Activated CD8-positive, alpha-beta memory T cell treated with anti-CD3 and anti-CD28 coated beads, Interleukin-2, amount 50 U/mL, for 1 hour (primary cell): ENCODE results near the gene AHR.
"Not testable (repeated sequence)": the region's sequence is repeated elsewhere in the genome, so short reads cannot be mapped to it uniquely, and the experiment has no call there.

ENCODE experiments used
- DNase-seq: peaks from one replicate; pipeline ENCODE4 v3.0.0-alpha.2; 2020; ENCODE audit errors: extremely low read depth

The AHR gene

DNA sequence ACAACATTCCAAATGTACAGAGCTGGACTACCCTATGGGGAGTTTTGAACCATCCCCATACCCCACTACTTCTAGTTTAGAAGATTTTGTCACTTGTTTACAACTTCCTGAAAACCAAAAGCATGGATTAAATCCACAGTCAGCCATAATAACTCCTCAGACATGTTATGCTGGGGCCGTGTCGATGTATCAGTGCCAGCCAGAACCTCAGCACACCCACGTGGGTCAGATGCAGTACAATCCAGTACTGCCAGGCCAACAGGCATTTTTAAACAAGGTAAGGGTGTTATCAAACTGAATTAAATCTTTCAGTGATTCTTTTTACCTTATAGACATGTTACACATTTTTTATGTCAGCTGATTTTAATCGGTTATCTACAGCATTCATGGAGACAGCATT, 41.5 kb downstream of the AHR start:
- DNase-seq = no peak

DNA sequence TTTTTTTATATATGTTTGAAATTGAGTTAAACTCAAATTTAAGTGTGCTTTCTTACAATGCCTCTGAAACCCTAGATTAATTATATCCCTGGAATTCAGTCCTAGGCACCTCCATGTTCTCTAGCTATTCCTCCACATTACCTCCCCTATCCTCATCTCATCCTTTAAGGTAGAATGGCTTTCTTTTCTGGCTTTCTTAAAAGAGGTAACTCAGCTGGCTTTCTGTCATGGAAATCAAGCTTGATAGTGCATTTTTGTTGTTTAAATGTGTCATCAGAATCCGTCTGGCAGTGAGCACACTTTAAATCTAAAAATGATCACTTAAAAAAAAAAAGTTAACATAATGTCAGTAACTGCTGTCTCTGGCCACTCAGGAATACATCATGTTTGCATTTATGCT, 42.2 kb downstream of the AHR start:
- no peak for DNase-seq

DNA sequence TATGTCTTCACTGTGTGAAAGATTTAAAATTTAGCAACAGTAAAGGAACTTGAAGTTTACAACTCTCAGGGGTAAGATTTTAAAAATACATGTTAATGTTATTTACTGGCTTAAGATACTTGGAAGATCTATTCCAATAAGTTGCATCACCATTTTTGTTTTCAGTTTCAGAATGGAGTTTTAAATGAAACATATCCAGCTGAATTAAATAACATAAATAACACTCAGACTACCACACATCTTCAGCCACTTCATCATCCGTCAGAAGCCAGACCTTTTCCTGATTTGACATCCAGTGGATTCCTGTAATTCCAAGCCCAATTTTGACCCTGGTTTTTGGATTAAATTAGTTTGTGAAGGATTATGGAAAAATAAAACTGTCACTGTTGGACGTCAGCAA, 44.3 kb downstream of the AHR start:
- DNase-seq = no peak

DNA sequence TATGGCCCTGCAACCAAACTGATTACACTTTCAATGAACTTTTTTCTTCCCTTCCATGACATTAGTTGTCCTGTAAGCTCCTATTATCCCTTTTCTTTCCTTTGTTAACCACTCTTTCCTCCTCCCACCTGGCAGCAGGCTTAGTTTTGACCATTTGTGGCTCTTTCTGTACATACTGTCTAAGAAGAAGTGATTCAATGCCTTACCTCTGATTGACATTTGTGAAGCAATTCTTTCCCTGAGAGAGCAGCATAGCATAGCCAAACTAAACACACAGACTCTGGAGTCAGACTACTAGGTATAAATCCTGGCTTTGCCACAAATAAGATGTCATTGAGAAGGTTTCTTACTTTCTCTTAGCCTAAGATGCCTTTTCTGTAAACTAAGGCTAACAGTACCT, 48.9 kb downstream of the AHR start:
- DNase-seq = no peak

DNA sequence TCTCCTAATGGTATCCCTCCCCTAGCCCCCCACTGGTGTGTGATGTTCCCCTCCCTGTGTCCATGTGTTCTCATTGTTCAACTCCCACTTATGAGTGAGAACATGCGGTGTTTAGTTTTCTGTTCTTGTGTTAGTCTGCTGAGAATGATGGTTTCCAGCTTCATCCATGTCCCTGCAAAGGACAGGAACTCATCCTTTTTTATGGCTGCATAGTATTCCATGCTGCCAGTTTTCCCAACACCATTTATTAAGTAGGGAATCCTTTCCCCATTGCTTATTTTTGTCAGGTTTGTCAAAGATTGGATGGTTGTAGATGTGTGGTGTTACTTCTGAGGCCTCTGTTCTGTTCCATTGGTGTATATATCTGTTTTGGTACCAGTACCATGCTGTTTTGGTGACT, 50.5 kb downstream of the AHR start:
- DNase-seq = not testable (repeated sequence)

DNA sequence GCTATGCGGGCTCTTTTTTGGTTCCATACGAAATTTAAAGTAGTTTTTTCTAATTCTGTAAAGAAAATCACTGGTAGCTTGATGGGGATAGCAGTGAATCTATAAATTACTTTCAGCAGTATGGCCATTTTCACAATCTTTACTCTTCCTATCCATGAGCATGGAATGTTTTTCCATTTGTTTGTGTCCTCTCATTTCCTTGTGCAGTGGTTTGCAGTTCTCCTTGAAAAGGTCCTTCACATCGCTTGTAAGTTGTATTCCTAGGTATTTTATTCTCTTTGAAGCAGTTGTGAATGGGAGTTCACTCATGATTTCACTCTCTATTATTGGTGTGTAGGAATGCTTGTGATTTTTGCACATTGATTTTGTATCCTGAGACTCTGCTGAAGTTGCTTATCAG, 51.9 kb downstream of the AHR start:
- DNase-seq = not testable (repeated sequence)

DNA sequence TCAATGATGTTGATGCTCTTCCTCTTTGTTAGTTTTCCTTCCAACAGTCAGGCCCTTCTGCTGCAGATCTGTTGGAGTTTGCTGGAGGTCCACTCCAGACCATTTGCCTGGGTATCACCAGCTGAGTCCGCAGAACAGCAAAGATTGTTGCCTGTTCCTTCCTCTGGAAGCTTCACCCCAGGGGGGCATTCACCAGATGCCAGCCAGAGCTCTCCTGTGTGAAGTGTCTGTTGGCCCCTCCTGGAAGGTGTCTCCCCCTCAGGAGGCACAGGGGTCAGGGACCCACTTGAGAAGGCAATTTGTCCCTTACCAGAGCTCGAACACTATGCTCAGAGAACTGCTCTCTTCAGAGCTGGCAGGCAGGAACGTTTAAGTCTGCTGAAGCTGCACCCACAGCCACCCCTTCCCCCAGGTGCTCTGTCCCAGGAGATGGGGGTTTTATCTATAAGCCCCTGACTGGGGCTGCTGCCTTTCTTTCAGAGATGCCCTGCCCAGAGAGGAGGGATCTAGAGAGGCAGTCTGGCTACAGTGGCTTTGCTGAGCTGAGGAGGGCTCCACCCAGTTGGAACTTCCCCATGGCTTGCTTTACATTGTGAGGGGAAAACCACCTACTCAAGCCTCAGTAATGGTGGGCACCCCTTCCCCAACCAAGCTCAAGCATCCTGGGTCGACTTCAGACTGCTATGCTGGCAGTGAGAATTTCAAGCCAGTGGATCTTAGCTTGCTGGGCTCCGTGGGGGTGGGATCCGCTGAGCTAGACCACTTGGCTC, 55.4 kb downstream of the AHR start:
- not testable (repeated sequence) for DNase-seq

DNA sequence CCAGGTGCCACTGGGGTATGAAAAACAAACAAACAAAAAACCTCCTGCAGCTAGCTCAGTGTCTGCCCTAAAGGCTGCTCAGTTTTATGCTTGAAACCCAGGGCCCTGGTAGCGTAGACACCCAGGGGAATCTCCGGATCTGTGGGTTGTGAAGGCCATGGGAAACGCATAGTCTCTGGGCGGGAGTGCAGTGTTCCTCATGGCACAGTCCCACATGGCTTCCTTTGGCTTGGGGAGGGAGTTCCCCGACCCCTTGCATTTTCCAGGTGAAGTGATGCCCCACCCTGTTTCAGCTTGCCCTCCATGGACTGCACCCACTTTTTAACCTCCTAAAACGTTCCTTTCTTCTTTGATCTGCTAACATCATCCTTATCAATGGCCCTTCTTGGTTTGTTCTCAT, 56.0 kb downstream of the AHR start:
- no peak for DNase-seq

DNA sequence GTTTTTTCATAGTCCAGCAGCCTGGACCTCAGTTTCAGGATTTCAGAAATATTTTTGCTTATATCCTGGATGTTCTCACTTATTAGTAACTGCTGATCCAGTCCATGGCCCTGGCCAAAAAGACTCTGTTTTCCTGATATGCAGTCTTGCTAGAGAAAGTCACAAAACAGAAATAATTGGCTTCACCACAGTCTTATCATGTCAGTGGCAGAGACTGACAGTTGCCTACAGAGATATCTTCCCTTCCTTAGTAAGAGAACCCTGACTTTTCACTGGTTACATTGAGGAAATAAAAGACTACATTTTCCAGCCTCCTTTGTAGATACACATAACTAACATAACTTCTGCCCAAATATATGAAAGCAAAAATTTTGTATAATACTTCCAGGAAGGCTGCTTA, 56.6 kb downstream of the AHR start:
- no peak for DNase-seq

DNA sequence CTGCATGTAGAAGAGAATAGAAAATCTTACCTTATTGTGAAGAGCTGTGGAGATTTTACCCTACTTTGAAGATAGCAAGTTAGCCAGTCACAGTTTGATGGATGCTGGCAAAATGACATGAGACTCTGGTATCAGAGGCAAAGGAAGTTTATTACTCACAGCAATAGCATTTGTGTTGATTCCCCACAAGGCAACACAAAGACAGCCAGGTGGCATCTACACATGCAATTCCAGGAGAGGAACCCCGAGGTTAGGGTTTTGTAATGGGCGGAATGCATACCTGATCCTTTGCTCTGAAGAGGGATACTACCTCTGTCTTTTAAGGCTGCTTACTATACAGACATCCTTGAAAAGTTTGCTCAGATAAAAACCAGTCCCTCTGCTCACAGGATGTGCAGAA, 59.5 kb downstream of the AHR start:
- no peak for DNase-seq

DNA sequence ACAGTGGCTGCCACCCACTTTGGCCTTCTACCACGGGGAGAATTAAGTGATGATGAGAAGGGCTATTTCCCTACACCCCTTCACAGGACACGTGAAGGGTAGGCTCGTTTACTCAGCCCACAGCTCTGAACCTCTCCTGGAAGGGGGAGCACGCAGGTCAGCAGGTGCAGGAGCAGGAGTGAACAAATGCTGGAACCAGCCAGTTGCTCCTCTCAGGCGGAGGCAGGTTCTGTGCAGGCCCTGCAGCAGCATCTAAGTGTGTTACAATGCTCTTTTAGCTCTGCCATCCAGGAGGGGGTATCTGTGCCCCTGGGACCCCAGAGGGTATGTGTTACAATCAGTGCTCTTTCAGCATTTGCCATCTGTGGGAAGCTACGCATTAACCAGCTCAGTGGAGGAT, 61.2 kb downstream of the AHR start:
- no peak for DNase-seq

DNA sequence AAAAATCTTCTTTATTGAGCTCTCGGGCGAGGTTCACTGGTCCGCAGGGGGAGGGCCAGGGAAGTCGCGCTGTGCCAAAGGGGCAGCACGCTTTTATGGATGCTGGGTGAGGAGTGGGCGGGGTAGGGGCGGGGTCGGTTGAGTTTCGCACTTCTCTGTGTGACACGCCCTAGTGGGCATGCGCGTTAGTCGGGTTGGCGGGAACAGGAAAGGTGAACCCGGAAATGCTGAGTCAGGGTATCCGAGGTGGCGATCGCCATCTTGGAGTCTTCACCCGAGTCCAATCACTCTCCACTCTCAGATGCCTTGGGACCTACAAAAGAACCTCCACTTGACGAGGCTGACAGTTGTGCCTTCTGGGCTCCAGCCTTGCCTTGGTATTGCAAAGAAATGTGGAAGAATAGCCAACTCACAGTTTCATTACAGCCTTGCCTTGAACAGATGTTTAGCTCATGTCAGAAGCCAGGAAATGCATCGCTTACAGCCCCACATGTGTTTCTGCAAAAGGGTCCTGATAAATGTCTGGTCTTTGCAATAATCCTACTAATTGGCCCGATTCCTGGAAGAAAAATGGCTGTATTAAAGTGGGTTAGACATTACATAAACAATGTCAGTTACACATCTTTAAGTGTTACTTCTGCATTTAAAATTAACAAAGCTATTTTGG, 64.1 kb downstream of the AHR start:
- no peak for DNase-seq

DNA sequence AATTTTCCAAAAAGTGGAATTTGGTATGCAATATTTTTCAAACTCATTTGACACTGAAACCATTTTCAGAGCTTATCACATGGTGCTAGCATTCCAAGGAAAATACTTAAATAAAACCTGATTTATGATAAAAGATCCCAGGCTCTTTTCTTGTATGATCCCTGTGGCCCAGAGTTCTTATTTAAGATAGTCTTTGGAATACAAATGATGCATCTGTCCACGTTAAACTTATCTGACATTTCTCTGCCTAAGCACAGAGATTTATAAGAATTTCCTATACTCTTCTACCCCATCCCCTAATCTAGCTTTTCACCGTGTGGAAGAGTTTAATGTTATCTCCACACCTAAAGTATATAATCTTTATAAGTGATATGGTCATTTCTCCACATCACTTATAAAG, 66.2 kb downstream of the AHR start:
- no peak for DNase-seq

DNA sequence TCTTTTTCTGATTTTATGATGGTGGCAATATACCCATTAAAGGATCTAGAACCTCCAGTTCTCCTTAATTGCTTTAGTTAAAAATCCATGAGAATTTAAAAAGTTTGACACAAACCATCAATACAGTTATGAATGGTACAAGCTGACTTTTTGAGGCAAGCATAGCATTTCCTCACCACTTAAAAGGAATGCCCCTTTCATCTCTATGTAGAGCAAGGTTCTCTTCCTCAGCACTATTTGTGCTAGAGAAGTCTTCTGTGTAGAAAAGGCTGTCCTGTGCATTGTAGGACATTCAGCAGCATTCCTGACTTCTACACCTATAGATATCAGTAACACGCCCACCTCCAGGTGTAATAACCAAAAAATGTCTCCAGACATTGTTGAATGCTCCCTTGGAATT, 67.3 kb downstream of the AHR start:
- DNase-seq = no peak

DNA sequence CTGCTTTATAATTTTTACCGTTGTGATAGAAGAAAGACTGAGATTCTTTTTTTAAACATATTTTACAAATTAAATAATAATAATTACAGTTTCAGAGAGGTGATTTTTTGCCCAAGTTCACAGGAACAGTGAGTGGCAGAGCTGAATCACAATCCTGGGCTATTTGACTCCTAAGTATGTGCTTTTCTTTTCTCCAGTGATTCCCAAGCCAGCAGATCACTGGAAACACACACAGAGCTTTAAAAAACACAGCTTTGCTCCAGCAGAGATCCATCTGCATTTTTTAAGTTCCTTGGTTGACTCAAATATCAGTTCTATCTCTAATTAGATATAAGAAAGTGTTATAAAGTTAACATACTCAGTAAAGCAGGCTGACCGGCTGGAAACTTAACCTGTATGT, 69.0 kb downstream of the AHR start:
- no peak for DNase-seq

DNA sequence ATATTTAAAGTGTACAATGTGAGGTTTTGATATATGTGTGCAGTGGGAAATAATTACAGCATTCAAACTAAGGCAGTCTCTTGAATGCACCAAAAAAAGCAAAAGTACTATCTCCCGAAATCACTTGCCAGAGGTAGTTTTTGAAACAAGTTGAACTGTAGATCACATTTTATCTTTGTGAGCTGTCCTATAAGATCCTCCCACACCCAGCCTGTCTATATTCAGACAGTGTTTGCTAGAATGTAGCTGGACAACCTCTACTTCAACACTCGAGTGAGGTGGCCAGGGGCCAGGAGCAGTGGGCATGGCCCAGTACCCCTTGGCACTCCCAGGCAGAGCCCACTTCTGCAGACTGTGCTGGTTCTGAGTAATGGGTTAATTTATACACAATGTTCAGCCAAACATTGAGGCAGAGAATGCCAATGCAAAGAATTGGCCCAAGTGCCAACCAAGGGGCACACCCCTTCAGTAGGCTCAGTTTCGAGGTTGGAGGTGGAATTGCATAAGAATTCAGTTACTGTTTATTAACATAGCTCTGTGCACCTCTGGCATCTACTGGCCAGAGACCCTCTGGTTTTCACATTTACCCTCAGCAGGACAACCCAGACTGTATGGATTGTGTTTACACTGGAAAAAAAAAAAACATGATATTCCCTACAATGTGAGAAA, 70.5 kb downstream of the AHR start:
- no peak for DNase-seq

DNA sequence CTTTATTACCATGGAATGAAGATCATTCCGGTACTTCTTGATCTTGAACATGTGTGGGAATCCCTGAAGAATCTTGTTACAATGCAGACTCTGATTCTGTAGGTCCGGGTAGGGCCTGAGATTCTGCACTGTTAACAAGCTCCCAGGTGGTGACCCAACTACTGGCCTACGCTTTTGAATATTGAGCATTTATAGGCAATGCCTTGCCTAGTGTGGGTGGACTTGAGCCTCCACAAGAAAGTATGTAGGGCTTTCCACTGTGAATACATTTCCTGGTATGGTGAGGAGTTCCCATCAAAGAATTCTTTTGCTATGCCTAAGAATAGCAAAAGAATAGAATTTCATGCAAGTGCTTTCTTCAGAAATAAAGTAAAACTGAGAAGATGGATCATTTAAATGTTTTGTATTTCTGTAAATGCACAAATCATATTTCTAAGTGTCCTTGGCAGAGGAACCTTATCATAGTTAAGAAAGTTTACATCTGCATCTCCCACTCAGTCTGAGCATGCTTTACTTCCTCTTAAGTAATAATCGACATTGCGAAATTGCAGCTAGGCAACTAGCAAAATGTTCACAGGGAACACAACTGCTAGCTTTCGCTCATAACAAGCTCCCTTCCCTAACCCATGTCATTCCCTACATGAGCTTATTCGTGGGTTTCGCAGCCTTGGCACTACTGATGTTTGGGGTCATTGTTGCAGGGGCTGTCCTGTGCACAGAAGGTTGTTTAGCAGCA, 71.4 kb downstream of the AHR start:
- DNase-seq = no peak

DNA sequence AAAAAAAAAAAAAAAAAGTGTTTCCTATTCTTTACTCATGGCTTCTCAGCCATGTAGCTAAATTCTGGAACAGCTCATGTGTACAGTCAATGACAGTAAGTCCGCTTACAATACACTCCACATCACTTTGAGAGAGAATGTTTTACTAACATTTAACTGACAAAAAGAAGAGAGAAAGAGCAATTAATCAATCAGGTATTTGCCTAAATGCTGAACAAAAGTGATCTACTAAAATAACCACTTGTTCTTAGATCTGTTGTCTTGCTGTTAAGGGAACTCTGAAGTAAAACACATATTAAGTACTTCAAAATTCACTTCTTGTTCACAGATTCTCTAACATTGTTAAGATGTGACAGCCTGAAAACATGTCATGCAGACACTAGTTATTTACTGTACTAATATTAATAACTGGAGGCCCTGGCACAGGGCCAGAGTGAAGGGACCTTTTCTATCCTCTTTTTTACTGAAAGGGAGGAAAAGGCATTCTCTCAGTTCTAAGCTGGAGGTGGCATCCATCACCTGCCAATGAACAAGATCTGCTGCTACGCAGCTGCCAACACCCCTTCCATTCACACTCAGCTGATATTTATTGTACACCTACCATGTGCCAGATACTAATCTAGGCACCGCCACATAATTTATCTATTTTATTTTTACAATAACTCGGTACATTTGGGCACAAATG, 72.6 kb downstream of the AHR start:
- DNase-seq = no peak

DNA sequence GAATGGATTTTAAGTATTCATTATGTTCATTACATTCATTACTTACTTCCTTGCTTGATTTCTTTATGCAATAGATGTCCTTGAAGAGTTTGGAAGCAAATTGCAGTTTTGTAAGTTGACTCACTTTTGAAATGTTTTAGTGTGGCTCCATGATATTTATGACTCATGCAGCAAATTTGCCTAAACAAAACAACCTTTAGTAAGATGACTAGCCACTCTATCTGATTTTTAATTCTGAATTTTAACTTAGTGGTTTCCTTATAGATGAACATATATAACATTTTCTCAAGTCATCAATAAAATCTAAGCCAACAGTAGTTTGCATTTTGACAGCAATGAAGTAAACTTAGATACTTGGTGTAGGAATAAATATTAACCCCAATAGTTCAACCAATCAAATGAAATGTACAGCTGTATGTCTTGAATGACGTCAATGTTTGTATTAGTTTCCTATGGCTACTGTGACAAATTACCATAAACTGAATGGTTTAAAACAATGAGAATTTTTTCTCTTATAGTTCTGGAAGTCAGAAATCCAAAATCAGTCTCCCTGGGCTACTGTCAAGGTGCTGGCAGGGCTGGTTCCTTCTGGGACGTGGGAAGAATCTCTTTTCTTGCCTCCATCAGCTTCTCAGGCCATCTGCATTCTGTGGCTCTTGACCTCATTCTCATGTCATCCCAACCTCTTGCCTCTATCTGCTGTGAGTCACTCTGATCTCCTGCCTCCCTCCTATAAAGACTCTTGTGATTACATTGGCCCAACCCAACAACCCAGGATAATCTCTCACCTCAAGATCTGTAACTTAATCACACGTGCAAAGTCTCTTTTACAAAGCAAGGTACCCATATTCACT, 73.4 kb downstream of the AHR start:
- DNase-seq = no peak

DNA sequence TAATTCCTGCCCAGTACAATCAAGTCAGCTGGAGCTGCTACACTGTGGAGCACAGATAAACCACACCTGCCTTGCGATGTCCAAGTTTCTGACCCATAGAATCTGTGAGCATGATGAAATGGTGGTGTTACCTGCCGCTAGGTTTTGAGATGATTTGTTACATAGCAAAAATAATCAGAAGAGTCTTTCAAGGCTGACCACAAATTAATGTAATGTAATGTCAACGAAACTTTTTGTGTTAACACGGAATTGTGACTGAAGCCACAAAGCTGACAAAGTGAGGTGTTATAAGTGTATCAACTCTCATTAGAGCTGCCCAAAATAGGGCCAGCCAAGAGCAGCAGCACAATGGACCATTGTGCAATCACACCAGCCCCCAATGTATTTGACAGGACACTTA, 75.7 kb downstream of the AHR start:
- no peak for DNase-seq

DNA sequence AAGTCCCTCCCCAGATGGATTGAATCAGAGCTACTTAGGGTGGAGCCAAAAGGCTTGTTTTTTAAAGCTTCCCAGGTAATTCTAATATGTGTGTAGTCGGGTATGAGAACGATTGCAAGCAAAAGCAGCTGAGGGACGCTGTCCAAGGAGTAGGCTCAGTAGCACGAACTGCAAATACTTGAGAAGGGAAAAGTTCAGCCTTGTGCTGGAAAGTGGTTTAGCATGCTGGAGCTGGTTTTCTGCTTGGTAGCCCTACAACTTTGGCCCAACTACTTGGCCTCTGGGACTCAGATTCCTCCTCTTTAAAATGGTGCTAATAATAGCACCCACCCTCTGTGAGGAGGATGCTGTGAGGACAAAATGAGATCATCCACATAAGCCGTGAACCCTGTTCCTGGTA, 76.2 kb downstream of the AHR start:
- no peak for DNase-seq
